Measurements from ENCODE around the gene CIAO2B. TPM values are rescaled to one million over a fixed set of nuclear protein-coding genes. Genes with fewer than 3 reads are reported as not detected.

The CIAO2B gene
- total RNA-seq, 4 donors from 2014 or later = 59.2 to 67.0 (median 63.7) TPM

GRCh38 chr16:66898207-66898606 lies 36.0 kb downstream of the CIAO2B start:
- TF ChIP-seq, protein P1, sequence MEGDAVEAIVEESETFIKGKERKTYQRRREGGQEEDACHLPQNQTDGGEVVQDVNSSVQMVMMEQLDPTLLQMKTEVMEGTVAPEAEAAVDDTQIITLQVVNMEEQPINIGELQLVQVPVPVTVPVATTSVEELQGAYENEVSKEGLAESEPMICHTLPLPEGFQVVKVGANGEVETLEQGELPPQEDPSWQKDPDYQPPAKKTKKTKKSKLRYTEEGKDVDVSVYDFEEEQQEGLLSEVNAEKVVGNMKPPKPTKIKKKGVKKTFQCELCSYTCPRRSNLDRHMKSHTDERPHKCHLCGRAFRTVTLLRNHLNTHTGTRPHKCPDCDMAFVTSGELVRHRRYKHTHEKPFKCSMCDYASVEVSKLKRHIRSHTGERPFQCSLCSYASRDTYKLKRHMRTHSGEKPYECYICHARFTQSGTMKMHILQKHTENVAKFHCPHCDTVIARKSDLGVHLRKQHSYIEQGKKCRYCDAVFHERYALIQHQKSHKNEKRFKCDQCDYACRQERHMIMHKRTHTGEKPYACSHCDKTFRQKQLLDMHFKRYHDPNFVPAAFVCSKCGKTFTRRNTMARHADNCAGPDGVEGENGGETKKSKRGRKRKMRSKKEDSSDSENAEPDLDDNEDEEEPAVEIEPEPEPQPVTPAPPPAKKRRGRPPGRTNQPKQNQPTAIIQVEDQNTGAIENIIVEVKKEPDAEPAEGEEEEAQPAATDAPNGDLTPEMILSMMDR (IDR thresholded peaks at IDR 0.05; ENCODE audit: low read depth) = no peak

DNA sequence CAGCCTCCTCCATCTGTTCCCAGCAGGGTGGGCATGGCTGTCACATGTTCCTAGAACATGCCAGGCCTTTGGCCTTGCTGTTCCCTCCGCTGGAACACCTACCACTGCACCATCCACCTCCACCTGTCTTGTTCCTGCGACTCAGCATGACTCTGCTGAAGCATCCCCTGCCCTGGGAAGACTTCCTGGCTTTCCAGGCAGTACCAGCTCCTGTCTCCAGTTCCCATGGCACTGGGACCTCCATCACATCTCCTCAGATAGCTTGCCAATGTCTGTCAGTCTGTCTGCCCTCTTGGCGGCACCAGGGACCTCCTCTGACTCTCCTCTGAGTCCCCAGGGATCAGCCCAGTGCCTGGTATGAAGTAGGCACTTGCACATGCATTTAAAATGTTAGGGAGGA lies 38.2 kb downstream of the CIAO2B start:
- TF ChIP-seq, protein P1 (IDR thresholded peaks at IDR 0.05; ENCODE audit: low read depth) = no peak

DNA sequence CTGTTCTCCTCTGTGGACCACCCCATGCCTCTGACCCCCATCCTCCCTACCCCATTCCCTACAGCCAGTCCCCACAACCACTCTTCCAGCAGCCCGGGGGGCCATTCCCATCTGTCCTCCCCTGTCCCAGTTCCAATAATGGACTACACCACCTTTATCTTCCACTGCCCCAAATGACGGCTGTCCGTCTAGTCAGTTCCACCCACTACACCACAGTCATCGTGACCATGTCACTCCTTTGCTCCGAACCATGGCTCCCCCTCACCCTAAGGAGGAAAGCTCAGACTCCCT lies 38.6 kb downstream of the CIAO2B start:
- TF ChIP-seq, protein P1 (IDR thresholded peaks at IDR 0.05; ENCODE audit: low read depth) = no peak

DNA sequence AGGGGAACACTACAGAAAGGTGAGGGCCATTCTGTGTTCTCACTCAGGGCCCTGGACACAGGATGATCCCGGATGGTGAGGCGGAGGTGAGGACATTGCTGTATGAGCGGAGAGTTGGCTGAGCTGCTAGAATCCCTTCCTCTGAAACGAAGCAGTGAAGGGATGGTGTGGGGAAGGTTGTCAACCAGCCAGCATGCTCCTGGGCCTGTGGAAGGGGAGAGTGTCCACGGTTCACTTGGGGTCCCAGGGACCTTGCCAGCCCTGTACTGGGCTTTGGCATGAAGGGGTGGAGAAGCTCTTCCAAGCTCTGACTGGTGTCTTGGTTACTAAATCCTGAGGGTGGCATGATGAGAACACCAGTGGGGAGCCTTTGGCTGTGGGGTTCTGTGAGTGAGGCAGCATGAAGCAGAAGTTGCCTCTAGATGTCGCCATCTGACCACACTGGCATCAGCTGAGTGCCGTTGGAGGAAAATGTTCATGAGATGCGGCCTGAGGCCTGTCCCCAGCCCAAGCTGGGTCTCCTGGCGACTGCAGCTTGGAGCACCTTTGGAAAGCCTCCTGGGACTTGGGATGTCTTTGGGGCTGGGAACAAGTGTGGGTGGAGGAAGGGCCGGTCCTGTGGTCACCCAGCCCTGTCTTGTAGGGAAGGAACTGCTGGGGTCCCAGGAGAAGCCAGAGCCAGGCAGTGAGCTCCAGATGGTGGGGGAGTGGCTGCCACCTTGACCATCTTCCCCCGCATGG lies 39.1 kb downstream of the CIAO2B start:
- TF ChIP-seq, protein P1 (IDR thresholded peaks at IDR 0.05; ENCODE audit: low read depth) = no peak

DNA sequence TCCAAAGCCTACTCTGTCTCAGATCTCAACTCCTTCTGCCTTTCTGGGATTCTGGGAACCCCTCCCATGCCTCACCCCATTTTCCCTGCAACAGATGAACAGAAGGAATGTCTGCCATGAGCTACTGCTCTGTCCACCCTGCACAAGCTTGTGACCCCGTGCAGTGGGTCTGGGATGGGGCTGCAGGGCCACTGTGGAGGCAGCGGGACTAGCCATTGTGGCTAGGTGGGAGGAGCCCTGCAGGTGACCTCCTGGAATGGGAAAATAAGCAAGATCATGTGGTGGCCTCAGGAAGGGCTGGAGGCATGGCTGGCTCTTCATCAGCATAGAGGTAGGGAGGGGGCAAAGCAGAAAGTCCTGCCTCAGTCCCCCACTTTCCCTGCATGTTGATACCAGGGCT lies 40.1 kb downstream of the CIAO2B start:
- TF ChIP-seq, protein P1 (IDR thresholded peaks at IDR 0.05; ENCODE audit: low read depth) = no peak

DNA sequence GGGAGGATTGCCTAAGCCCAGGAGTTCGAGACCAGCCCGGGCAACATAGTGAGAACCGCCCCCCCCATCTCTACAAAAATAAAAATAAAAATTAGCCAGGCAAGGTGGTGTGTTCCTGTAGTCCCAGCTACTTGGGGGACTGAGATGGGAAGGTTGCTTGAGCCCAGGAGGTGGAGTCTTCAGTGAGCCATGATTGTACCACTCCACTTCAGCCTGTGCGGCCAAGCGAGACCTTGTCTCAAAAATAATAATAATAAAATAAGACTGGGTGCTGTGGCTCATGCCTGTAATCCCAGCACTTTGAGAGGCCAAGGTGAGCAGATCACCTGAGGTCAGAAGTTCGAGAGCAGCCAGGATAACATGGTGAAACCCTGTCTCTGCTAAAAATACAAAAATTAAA lies 42.4 kb downstream of the CIAO2B start:
- TF ChIP-seq, protein P1 (IDR thresholded peaks at IDR 0.05; ENCODE audit: low read depth) = no peak

GRCh38 chr16:66891360-66891759 lies 42.8 kb downstream of the CIAO2B start:
- TF ChIP-seq, protein P1 (IDR thresholded peaks at IDR 0.05; ENCODE audit: low read depth) = no peak

Data from subcutaneous adipose tissue (tissue), 4 donors.